LNCAP (cell line): ENCODE measurements around the gene C4orf50.

Experiments
- CTCF ChIP-seq: fragments of 450-650 bp; IDR thresholded peaks from 2 replicates; pipeline ENCODE4 v1.5.1; 2017; ENCODE audit warnings: mild to moderate bottlenecking

C4orf50 gene

DNA sequence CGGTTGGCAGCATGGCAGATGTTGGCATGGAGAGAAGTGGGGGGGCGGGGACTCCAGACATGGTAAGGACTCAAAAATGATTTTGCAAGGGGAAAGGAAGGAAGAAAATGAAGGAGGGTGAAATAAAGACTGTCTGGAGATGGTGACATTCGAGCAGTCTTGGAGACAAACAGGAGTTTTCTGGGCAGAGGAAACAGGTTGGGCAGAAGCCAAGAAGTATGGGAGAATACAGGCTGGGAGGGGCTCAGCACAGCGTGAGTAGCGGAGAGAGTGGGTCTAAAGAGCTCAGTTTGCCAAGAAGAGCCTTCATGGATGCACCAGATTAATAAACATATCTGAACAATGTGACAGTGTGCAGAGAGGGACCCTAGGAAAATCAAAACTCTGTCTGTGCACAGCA, 112.0 kb downstream of the C4orf50 start:
- no peak for TF ChIP-seq CTCF

- no peak for TF ChIP-seq CTCF
Measured at GRCh38 chr4:5905714-5906113, 112.5 kb downstream of the C4orf50 start.

DNA sequence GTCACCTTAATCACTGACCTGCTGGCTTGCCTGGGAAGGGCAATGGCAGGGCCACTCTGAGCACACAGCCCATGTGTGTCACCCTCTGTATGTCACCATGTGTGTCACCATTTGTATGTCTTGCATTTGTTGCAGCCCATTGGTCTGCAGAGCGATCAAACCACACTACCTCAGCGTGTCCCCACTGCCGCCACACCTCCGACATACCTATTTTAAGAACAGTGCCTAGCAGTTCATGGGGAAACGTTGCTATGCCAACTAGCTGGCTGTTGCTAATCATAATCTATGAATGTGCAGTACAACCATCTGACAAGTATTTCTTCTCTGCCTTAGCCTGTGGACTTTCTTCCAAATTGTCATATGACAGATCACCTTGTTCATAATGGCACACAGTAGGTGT, 117.4 kb downstream of the C4orf50 start:
- no peak for TF ChIP-seq CTCF

DNA sequence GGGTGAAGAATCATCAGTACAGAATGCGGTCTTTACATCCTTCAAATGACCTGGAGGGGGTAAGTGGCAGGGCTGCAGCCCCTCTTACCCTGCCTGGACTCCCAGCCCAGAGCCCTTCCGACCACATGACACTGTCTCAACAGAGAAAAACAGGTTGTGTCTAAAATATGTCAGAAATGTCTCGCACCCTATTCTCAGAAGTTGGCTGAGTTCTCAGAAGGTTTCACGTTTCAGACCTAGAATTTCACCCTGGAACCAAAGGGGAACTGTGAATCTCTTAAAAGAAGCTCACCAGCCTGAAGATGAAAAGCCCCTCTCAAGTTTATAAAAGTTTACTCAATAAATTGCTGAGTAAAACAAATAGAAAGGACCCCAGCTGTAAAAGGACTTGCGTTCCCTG, 118.3 kb downstream of the C4orf50 start:
- no peak for TF ChIP-seq CTCF

GRCh38 chr4:5899396-5899795, 118.8 kb downstream of the C4orf50 start:
- no peak for TF ChIP-seq CTCF

DNA sequence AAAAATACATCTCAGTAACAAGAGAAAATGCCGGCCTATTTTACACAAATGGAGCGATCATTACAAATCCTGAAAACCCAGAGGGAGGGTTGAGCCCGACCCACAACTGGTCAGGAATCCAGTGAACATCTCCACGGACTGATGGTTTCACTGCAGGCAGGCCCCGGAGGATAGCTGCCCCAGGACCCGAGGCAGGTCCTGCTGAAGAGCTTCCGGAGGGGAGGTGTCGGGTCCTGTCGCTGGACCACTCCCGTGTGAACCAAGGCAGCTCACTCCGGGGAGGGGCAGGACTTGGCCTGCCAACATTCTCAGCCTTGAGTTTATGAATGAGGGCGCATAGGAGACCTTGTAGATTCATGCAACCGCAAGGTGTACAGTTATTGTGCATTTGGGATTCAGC, 120.6 kb downstream of the C4orf50 start:
- no peak for TF ChIP-seq CTCF

- no peak for TF ChIP-seq CTCF
Measured at GRCh38 chr4:5895287-5895686, 122.9 kb downstream of the C4orf50 start.

DNA sequence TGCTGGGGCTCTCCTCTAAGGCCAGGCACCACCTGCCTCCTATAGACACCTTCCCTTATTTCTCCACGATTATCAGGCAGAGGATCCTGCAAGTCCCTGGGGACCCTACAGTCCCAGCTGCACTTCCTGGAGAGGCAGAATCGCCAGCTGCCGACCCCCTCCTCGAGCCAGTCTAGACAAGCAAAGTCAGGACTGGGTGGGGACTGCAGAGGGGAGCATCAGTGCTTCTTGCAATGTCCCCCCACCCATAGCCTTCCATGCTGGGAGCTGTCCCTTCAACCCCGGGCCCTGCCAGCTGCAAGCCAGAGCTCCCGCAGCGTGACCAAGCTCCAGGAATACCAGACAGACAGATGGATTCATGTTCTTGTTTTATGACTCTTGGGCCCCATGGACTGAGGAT, 124.0 kb downstream of the C4orf50 start:
- TF ChIP-seq CTCF, result no peak
